Ishikawa (cell line): Measurements from ENCODE around the gene EGFR.

Experiments
- CEBPB ChIP-seq: IDR thresholded peaks from 2 replicates; pipeline ENCODE4 v1.6.1; 2012
- CREB1 ChIP-seq: IDR thresholded peaks from 2 replicates; pipeline ENCODE4 v1.6.1; 2012; ENCODE audit warnings: low read depth
- EGR1 ChIP-seq: IDR thresholded peaks from 2 replicates; pipeline ENCODE4 v1.6.1; 2012
- MAX ChIP-seq: IDR thresholded peaks from 2 replicates; pipeline ENCODE4 v1.6.1; 2012
- NFIC ChIP-seq: IDR thresholded peaks from 2 replicates; pipeline ENCODE4 v1.6.1; 2012
- TEAD4 ChIP-seq: IDR thresholded peaks from 2 replicates; pipeline ENCODE4 v1.6.1; 2012

EGFR gene

GRCh38 chr7:55260171-55260570 lies 241.4 kb downstream of the EGFR start:
- TF ChIP-seq MAX (peak; percentile 26; the same call in 1 of the 2 replicates), EGR1 (no peak)

- TF ChIP-seq CEBPB (no peak), CREB1 (no peak), TEAD4 (0 out of 2 replicates have a peak, but pooled peaks have one; percentile 13), NFIC (no peak)
Observed at GRCh38 chr7:55260676-55261385, 242.0 kb downstream of the EGFR start.
